Midbrain (tissue), 1 donor: ENCODE results near the gene BUD13.

ENCODE experiments used
- DNase-seq: peaks from one replicate; lab custom pipeline; 2025; lab: John Stamatoyannopoulos, UW

The BUD13 gene

GRCh38 chr11:116715383-116715782 is 57.4 kb downstream of the BUD13 start:
- no peak for DNase-seq

GRCh38 chr11:116714902-116715301 is 57.9 kb downstream of the BUD13 start:
- DNase-seq: no peak

- DNase-seq: no peak
Observed at GRCh38 chr11:116712428-116712827, 60.4 kb downstream of the BUD13 start.

GRCh38 chr11:116710762-116711161 is 62.0 kb downstream of the BUD13 start:
- DNase-seq: no peak

GRCh38 chr11:116710001-116710674 is 62.6 kb downstream of the BUD13 start:
- DNase-seq: no peak

- no peak for DNase-seq
Observed at GRCh38 chr11:116707746-116708145, 65.0 kb downstream of the BUD13 start.

- DNase-seq: no peak
Observed at GRCh38 chr11:116707161-116707629, 65.6 kb downstream of the BUD13 start.

GRCh38 chr11:116703421-116703820 is 69.4 kb downstream of the BUD13 start:
- DNase-seq: peak; percentile 50

GRCh38 chr11:116702772-116703385 is 69.9 kb downstream of the BUD13 start:
- DNase-seq: no peak

GRCh38 chr11:116701876-116702275 is 70.9 kb downstream of the BUD13 start:
- DNase-seq: no peak

GRCh38 chr11:116701297-116701801 is 71.4 kb downstream of the BUD13 start:
- DNase-seq: no peak

GRCh38 chr11:116700586-116701220 is 72.1 kb downstream of the BUD13 start:
- no peak for DNase-seq
